Ishikawa (cell line): ENCODE measurements around the gene CRYBB1.

Experiments
- CEBPB ChIP-seq: IDR thresholded peaks from 2 replicates; pipeline ENCODE4 v1.6.1; 2012
- CREB1 ChIP-seq: IDR thresholded peaks from 2 replicates; pipeline ENCODE4 v1.6.1; 2012; ENCODE audit warnings: low read depth
- EGR1 ChIP-seq: IDR thresholded peaks from 2 replicates; pipeline ENCODE4 v1.6.1; 2012
- EP300 ChIP-seq: IDR thresholded peaks from 2 replicates; pipeline ENCODE4 v1.6.1; 2012; ENCODE audit warnings: borderline replicate concordance
- FOXM1 ChIP-seq: IDR thresholded peaks from 2 replicates; pipeline ENCODE4 v1.6.1; 2012; ENCODE audit warnings: low read depth, borderline replicate concordance
- NFIC ChIP-seq: IDR thresholded peaks from 2 replicates; pipeline ENCODE4 v1.6.1; 2012
- RAD21 ChIP-seq: IDR thresholded peaks from 2 replicates; pipeline ENCODE4 v1.6.1; 2012; ENCODE audit warnings: low read depth
- TAF1 ChIP-seq: IDR thresholded peaks from 2 replicates; pipeline ENCODE4 v1.6.1; 2012; ENCODE audit warnings: low read depth, mild to moderate bottlenecking
- TCF12 ChIP-seq: IDR thresholded peaks from 2 replicates; pipeline ENCODE4 v1.6.1; 2012; ENCODE audit warnings: low read depth
- TEAD4 ChIP-seq: IDR thresholded peaks from 2 replicates; pipeline ENCODE4 v1.6.1; 2012
- YY1 ChIP-seq: IDR thresholded peaks from 2 replicates; pipeline ENCODE4 v1.6.1; 2012; ENCODE audit warnings: low read depth
- ZBTB7A ChIP-seq: IDR thresholded peaks from 2 replicates; pipeline ENCODE4 v1.6.1; 2012; ENCODE audit warnings: low read depth
- TF ChIP-seq, protein P1 (sequence below): IDR thresholded peaks from 2 replicates; pipeline ENCODE4 v1.6.1; 2012
- TF ChIP-seq, protein P2 (sequence below): IDR thresholded peaks from 2 replicates; pipeline ENCODE4 v1.6.1; 2012
- TF ChIP-seq, protein P3 (sequence below): IDR thresholded peaks from 2 replicates; pipeline ENCODE4 v1.6.1; 2012; ENCODE audit warnings: low read depth, mild to moderate bottlenecking

The CRYBB1 gene

DNA sequence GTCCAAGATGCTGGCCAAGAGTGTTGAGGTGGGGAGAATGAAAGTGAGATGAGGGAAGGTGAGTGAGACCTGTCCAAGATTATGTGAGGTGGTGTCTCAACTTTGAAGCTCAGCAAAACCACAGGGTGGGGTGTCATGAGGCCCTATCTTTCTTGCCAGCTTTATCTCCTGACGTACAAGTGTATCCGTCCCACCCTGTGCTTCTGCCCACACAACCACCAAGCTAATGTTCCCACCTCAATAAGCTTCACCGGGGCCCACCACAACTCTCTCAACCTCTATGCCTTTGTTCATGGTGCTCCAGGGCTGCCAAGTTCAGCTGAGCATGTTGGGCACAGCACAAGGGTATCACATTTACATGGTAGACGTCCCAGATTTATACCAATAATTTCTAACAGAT lies 20.8 kb downstream of the CRYBB1 start:
- TF ChIP-seq RAD21 = no peak
- TF ChIP-seq ZBTB7A = no peak
- no peak for TF ChIP-seq FOXM1
- no peak for TF ChIP-seq EP300
- TF ChIP-seq CREB1 = no peak
- TF ChIP-seq TAF1 = no peak
- no peak for TF ChIP-seq TCF12
- TF ChIP-seq, protein P1, sequence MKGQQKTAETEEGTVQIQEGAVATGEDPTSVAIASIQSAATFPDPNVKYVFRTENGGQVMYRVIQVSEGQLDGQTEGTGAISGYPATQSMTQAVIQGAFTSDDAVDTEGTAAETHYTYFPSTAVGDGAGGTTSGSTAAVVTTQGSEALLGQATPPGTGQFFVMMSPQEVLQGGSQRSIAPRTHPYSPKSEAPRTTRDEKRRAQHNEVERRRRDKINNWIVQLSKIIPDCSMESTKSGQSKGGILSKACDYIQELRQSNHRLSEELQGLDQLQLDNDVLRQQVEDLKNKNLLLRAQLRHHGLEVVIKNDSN = no peak
- no peak for TF ChIP-seq NFIC
- no peak for TF ChIP-seq EGR1
- no peak for TF ChIP-seq YY1
- TF ChIP-seq, protein P2, sequence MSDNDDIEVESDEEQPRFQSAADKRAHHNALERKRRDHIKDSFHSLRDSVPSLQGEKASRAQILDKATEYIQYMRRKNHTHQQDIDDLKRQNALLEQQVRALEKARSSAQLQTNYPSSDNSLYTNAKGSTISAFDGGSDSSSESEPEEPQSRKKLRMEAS = no peak
- TF ChIP-seq, protein P3, sequence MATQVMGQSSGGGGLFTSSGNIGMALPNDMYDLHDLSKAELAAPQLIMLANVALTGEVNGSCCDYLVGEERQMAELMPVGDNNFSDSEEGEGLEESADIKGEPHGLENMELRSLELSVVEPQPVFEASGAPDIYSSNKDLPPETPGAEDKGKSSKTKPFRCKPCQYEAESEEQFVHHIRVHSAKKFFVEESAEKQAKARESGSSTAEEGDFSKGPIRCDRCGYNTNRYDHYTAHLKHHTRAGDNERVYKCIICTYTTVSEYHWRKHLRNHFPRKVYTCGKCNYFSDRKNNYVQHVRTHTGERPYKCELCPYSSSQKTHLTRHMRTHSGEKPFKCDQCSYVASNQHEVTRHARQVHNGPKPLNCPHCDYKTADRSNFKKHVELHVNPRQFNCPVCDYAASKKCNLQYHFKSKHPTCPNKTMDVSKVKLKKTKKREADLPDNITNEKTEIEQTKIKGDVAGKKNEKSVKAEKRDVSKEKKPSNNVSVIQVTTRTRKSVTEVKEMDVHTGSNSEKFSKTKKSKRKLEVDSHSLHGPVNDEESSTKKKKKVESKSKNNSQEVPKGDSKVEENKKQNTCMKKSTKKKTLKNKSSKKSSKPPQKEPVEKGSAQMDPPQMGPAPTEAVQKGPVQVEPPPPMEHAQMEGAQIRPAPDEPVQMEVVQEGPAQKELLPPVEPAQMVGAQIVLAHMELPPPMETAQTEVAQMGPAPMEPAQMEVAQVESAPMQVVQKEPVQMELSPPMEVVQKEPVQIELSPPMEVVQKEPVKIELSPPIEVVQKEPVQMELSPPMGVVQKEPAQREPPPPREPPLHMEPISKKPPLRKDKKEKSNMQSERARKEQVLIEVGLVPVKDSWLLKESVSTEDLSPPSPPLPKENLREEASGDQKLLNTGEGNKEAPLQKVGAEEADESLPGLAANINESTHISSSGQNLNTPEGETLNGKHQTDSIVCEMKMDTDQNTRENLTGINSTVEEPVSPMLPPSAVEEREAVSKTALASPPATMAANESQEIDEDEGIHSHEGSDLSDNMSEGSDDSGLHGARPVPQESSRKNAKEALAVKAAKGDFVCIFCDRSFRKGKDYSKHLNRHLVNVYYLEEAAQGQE = no peak
- TF ChIP-seq TEAD4 = no peak

DNA sequence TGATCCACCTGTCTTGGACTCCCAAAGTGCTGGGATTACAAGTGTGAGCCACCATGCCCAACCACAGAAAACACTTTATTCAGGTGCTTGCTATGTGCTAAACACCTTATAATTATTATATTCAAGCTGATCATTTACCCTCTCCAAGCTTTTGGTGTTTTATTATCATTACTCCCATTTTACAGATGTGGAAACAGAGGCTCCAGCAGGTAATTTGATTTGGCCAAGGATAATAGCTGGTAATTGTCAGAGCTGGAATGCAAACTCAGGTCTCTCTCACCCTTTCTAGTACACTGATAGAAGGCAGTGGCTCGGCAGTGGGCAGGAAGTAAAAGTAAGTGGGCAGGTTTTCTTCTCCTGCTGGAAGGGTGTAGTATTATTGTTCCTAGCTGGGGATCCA lies 24.1 kb downstream of the CRYBB1 start:
- TF ChIP-seq TEAD4 (no peak), FOXM1 (no peak), CREB1 (no peak), EP300 (no peak), NFIC (no peak), ZBTB7A (no peak), YY1 (no peak), RAD21 (no peak), TCF12 (no peak), TAF1 (no peak)
- TF ChIP-seq, protein P3 = no peak
- TF ChIP-seq, protein P2 = no peak

DNA sequence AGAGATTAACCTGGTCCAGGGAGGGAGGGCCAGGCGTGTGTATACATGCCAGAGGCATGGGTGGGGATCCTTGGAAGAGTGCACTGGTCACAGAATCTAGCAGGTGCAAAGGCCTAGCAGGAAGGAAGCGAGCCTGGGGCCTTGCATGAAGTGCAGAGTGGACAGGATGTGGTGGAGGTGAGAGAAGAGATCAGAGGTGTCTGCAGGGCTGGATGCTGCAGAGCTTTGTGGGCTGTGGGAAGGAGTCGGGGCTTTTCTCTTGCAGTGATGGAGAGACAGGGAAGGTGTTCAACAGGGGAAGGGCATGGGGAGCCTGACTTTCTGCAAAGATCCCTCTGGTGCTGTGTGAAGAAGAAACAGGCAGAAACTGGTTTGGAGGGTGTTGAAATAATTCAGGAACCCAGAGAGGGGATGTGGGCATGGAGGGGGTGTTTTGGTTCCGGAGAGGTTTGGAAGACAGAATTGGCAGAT lies 25.4 kb downstream of the CRYBB1 start:
- no peak for TF ChIP-seq NFIC
- TF ChIP-seq, protein P2 = no peak
- no peak for TF ChIP-seq FOXM1
- no peak for TF ChIP-seq TCF12
- TF ChIP-seq CEBPB = no peak
- TF ChIP-seq EGR1 = no peak
- TF ChIP-seq CREB1 = no peak
- TF ChIP-seq TEAD4 = no peak
- TF ChIP-seq EP300 = no peak
- no peak for TF ChIP-seq RAD21
- TF ChIP-seq ZBTB7A = no peak
- no peak for TF ChIP-seq YY1
- TF ChIP-seq, protein P3 = no peak

DNA sequence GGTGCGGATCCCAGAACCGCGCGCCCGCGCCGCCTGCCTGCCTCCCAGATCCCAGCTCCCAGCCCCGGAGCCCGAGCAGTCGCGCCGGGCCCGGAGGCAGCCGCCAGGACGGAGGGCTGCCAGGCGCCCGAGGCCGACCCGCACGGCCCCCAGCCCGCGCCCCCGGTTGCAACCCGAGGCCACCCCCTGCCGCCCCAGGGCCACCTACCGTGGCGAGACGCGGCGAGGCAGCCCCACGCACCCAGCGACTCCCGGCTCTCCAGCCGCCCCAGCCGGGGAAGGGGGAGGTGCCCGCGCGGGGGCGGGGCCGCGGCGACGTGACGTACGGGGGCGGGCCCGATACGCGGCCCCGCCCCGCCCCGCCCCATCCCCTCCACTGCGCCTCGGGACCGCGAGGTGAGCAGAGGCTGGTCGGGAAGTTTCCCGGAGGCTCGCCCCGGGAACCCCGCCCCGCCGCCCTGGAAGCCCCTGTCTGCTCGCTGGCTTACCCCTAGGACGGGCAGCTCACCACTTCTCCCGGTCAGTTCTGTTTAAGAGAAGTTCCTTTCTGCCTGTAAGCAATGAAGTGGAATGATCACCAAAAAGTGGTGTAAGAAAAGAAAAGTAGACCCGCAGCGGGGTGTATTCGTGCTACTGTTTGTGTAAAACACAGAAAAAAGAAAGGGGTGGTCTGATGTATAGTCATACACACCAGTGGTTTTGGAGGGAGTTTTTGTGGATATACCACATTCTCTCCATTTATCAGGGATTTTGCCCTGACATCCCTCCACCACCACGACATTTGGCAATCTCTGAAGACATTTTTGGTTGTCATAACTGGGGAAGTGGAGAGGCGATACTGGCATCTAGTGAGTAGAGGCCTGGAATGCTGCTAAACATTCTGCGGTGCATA lies 27.7 kb downstream of the CRYBB1 start, which contains the start of gene TPST2:
Gene TPST2, minus strand, starts transcription at position 288 of the 892 bp plus-strand sequence. CDS start 48,502 bp downstream, outside the sequence.
- TF ChIP-seq TCF12 (peak; percentile 25; the same call in 1 of the 2 replicates), CREB1 (no peak), TAF1 (peak; percentile 30; the same call in 1 of the 2 replicates), ZBTB7A (no peak), EGR1 (no peak), CEBPB (no peak), EP300 (no peak), RAD21 (no peak)
- TF ChIP-seq, protein P2 = no peak
